HG03439 (cell line): Measurements from ENCODE around the gene HRH1.
"Not testable (repeated sequence)": the region's sequence is repeated elsewhere in the genome, so short reads cannot be mapped to it uniquely, and the experiment has no call there.

Experiments
- ATAC-seq: cut with Tn5 transposase; IDR thresholded peaks from one replicate; pipeline ENCODE4 v1.9.1; 2021; ENCODE audit warnings: mild to moderate bottlenecking, moderate library complexity; ENCODE audit not compliant: unreplicated experiment

HRH1 gene

DNA sequence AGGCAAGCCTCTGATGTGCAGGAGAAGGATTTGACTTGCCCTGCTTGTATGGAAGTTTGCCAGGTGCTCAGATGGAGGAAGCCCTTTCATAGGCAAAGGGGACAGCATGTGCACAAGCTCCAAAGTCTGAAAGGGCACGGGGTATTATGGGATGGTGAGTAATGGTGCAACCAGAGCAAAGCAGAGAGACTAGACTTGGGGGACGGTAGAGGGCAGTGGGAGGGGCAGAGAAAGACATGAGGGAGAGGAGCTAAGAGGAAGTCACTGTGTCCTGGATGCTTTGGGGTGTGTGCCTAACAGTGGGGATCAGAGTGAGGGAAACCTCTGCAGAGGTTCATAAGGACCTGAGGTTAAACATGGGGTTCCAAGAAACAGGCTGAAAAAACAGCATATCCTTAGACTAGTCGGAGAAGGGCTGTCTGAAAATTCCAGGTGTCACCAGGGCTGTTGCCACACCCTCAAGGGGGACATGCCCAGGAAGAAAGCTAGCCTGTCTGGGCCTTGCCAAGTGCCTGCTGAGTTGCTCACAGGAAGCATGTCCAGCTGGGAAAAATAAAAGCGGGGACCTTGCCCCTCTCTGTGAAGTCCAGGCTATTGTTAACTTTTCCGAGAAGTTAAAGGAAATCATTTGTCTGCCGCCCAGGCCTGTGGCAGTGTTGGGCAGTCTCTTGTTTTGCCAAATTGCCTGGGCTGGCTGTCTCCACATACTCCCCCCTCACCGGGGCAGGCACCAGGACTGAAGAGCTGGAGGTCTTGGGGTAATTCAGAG lies 47.1 kb downstream of the HRH1 start:
- no peak for ATAC-seq

DNA sequence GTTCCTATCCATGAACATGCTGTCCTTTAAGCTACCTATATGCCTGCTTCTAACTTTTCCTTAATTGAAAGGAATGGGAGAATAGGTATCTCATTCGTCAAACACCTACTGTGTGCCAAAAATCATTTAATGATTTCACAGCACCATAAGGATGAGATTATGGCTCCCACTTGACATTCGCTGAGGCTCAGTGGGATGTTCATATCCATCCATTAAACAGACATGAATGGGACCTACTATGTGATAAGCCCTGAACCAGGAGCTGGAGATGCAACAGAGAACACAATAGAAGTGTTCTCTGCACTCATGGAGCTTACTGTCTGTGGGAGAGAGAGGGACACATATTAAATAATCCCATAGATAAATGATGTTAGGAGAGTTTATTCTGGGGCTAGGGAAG lies 49.7 kb downstream of the HRH1 start:
- no peak for ATAC-seq

DNA sequence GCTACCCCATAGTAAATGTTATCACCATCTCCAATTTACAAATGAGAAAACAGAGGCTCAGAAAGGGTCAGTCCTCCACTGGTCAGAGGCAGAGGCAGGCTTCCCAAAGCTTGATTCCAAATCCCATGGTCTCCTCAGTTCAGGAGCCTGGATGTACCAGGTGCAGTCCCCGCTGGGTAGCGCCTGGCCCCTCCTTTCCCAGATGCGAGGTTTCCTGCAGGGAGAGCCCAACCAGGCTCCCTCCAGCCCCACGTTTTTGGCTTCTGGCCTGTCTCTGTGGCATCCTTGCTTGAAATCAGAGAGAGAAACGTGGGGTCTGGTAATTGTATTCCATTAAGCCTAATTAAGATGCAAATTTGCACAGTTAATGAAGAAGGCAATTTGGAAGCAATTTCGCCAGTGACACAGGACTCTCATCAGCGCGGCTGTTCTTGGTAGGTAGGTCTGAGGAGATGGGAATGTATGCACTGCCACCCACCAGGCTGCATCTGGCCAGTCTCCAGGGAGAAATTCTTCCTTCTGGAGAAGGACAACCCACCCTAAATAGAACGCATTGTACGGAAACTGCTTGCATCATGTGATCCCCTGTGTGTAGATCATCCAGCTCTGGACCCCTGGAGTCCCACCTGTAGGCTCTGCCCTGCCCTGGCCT lies 50.5 kb downstream of the HRH1 start:
- no peak for ATAC-seq

DNA sequence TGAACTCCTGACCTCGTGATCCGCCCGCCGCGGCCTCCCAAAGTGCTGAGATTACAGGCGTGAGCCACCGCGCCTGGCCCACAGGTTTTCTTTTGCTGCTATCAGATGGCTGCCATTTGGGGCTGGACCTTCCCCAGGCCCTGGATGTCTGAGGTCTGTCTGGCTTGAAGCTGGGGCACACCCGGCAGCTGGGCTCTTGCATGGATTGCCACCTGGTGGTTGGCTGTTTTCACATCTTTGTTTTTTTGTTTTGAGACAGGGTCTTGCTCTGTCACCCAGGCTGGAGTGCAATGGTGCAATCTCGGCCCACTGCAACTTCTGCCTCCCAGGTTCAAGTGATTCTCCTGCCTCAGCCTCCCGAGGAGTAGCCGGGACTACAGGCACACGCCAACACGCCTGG lies 51.6 kb downstream of the HRH1 start:
- not testable (repeated sequence) for ATAC-seq

DNA sequence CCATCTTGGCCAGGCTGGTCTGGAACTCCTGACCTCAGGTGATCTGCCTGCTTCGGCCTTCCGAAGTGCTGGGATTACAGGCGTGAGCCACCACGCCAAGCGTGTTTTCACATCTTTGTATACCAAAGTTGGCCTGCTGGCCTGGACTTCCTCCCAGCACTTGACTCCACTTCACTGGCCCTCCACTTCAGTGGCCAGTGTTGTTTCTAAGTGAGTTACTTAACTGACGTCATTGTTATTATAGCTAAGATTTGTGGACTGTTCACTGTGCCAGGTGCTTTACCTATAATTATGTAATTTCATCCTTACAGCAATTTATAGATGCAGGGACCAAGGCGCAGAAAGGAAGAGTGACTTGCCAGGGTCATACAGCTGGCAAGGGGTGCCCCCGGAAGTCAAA lies 52.0 kb downstream of the HRH1 start:
- ATAC-seq, result no peak

DNA sequence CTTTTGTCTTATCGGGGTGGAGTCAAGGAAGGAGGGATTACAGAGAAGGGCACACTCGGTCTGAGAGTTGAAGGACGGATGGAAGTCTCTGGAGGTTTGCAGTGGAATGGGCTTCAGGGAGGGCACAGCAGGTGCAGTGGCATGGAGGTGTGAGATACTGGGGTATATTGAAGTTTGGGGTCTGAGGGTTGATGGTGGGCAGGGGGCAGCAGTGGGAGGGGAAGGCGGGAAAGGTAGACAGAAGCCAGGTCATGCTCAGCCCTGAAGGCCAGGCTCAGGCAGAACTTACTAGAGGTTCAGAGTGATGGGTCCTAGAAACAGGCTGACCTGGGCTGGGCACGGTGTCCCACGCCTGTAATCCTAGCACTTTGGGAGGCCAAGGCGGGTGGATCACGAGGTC lies 52.7 kb downstream of the HRH1 start:
- ATAC-seq, result no peak

DNA sequence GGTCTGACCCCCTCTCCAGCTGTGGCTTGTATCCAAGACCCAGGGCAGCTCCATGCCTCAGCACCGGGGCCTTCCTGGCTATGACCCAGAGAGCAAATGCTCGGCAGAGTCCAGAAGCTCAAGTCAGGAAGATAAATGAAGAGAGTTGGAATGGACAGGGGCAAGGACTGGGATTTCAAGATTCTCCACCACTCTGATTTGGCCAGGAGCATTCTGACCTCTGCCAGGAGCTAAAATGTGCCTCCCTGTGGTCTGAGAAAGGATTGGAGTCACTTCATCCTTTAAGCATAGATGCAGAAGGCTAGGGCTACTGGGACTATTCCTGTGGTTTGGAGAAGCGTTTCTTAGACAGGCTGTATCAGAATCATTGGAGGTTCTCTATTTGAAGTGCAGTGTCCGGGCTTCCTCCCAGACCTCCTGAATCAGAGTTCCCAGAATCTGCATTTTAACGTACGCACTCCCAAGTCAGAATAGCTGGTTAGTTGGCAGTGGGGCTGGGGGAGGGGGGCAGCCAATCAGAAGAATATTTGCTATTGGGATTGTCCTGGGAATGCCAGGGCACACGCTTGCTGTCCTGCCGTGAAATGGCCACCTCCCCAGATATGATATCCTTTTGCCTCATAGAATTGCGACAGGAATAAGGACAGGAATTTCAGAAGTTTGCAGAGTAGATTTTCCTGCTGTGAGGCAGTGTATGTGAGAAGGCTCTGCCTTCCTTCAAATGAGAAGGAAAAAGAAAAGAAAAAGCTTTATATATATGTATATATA lies 57.4 kb downstream of the HRH1 start:
- ATAC-seq, result no peak

DNA sequence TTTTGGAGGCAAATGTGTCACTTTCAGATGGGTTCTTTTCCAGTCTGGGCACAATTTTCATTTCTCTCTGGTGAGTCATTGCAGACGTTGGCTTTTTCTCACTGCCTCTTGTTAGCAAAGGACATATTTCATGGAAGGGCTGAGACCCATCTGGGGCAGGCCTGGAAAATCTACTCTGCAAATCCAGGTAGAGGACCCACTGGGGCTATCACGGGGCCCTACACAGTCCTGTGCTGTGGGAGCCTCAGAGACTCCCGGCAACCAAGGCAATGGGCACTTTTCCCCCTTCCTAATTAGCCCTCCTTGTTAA lies 58.0 kb downstream of the HRH1 start:
- no peak for ATAC-seq

DNA sequence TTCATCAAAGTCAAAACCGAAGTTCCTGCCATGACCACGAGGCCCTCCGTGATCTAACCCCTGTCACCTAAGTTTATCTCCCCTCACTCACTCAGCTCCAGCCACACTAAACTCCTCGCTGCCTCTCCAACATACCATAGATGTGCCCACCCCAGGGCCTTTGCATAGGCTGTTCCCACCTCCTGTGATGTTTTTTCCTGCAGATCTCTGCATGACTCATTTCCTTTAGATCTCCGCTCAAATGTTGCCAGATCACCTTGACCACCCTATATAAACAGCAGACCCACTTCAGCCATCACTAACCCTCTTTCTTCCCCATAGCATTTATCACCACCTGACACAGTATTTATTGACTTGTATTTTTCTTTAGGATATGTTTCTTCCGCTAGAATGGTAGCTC lies 58.5 kb downstream of the HRH1 start:
- no peak for ATAC-seq

DNA sequence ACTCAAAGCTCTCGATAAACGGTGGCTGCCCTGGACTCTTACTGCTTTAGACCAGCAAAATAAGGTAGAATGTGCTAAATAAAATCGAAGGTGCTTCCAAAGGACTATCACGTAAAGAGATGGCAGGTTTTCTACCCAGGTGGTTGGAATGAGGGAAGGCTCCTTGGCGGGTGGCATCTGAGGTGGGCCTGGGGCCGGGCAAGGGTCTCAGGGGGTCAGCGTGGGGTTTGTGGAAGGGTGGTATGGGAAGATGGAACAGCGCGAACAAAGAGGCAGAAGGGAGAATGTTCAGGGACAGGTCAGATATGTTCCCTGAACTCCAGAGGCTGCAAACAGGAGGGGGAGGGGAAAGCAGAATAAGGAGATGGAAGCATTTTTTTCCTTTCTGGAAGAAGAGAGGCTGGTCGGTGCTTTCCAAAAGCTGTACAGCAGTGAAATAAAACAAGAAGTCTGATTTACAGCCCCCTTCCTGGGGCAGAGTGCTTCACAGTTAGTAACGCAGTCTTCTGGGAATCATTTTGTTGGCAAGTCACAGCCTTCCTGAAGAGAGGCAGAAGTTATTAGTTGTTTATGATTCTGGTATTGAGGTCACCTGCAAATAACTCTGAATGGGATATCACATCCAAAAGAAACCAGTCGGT lies 59.6 kb downstream of the HRH1 start:
- no peak for ATAC-seq

DNA sequence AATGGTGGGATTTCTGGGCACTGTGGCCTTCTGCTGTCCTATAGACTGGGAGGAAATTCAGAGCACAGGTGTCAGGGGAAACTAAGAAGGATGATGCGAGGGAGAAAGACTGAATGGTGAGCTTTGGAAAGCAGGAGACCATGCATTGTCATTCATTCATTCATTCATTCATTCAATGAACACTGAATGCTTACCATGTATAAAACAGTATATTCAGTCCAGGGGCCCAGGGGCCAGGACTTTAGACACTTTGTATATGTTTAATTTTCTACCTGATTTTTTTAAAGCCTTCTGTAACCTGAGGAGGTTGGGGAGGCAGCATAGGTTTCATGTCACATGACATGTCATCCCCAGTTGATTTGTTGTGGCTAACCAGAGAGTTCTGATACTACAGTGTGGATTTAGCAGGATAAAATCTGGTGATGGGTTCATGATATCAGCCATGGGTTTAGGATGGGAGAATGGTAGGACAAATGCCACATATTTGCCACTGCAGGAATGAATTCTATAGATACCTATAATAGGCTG lies 60.2 kb downstream of the HRH1 start:
- ATAC-seq, result no peak

DNA sequence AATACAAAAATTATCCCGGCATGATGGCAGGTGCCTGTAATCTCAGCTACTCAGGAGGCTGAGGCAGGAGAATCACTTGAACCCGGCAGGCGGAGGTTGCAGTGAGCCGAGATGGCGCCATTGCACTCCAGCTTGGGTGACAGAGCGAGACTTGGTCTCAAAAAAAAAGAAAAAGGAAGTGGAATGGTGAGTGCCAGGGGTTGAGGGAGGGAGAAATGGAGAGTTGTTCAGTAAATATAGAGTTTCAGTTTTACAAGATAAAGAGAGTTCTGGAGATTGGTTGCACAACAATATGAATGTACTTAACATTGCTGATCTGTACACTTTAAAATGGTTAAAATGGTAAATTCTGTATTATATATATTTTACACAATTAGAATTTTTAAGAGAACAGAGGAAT lies 63.1 kb downstream of the HRH1 start:
- ATAC-seq, result not testable (repeated sequence)

DNA sequence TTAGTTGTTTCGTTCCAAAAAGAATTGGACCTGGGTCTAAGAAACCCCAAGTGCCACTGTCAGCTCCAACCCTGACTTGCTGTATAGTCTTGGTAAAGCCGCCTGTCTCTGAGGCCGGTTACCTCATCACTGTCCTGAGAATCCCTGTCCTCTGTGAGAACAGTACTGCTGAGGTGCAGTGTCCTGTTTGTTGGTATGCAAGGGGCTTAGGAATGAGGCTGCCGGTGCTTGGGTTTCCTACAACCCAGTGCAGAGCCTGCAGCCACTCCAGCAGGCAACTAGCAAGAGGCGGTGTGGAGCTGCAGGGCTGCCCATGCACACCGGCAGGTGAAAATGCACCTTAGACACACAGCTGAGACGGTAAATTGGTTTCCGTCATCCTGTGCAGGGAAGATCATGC lies 65.9 kb downstream of the HRH1 start:
- no peak for ATAC-seq

DNA sequence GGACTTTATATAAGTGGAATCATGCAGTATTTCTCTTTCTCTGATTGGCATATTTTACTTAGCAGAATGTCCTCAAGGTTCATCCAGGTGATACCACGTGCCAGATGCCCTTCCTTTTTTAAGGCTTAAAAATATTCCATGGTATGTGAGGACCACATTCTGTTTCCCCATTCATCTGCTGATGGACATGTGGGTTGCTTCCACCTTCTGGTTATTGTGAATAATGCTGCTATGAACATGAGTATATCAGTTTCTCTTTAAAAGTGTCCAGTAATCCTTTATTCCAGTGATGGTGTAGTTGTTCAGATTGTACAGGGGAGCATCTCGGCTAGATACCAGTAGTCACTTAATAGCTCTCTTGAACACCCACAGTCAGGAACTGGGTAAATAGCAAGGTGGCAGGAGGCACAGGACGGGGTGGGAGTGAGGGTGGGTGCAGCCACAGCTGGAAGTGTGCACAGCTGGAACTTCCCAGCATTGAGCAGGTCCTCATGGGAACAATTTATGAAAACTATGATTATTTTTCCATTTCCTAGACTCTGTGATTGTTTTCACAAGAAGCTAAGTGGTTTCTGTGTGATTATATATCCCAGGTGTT lies 67.6 kb downstream of the HRH1 start:
- no peak for ATAC-seq

DNA sequence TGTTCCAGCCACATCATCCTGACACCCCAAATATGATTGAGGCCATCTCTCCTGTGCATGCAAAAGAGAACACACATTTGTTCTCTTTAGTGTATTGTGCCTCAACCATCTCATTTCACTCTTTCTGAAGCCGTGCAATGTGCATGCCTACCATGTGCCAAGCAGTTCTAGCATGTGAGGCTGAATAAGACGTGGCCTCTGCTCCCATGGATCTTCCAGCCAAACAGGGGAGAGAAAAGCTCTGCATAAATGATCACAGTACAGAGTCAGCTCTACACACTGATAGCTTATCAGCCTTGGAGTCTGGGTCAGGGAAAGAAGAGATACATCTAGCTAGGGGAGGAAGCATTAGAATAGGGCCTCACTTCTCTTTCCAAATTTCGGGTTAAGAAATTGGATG lies 69.7 kb downstream of the HRH1 start:
- ATAC-seq, result no peak

DNA sequence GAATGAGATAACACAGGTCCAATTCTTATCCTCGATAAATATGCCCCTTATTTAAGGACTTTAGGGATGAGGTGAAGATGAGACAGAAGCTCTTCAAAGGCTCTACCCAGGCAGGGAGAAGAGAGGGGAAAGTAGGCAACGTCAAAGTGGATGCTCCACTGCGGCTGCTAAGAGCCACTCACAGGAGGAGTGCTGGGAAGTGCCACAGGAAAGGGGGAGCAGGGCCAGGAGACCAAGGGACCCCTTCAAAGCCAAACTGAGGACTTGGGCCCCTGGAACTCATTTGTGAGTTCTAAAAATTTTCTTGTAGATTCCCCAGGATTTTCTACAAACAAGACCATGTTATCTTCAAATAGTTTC lies 70.6 kb downstream of the HRH1 start:
- ATAC-seq, result no peak

DNA sequence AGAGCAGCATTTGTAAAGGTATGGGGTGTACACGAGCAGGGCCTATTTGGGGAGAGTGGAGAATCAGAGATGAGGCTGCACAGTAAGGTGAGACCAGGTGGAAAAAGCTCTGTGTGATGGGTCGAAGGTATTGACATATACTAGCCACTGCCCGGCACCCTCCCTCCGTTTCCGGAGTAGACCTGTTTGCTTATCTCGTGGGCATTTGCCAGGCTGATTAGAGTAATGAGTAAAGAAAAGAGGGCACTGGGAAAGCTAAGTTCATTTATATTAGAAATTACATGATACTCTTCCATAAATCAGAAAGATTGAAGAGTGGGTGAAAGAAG lies 71.7 kb downstream of the HRH1 start:
- no peak for ATAC-seq

DNA sequence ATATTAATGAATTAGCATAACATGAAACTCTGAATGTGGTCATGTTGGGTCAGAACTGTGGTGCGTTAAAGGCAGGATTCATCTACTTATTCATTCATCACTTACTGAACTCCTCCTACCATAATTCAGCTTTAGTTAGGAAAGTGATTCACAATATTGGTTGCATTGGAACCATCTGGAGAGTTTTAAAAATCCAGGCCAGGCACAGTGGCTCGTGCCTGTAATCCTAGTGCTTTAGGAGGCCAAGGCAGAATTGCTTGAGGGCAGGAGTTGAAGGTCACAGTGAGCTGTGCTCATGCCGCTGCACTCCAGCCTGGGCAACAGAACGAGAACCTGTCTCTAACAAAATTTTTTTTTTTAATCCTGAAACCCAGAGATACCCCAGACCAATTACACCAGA lies 73.7 kb downstream of the HRH1 start:
- no peak for ATAC-seq

DNA sequence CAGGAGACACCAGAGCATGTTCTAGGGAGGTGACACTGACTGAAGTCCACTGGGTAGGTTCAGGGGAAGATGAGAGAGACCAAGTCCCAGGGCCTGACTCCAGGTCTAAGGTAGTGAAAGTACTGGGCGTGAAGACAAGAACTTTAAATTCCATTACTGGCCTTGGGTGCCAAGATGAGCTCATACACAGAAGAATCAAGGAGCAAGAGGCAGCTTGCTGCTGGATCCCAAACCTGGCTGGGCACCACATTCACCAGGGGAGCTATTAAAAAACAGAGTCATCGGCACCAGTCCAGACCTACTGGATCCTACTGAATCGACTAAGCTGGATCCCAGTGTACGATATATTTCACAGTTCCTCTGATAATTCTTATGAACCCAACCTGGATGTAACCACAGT lies 75.8 kb downstream of the HRH1 start:
- no peak for ATAC-seq

DNA sequence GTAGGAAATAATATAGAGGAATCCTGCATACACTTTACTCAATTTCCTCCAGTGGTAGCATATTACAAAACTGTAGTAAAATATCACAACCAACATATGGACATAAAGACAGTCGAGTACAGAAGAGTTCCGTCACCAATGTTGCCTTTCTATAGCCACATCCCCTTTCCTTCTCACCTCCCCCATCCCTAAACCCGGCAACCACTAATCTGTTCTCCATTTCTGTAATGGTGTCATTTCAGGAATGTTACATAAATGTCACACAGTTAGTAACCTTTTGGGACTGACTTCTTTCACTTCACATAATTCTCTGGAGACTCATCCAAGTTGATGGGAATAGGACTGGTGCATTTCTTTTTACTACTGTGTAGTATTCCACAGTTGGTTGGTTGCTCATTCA lies 76.5 kb downstream of the HRH1 start:
- ATAC-seq, result no peak

DNA sequence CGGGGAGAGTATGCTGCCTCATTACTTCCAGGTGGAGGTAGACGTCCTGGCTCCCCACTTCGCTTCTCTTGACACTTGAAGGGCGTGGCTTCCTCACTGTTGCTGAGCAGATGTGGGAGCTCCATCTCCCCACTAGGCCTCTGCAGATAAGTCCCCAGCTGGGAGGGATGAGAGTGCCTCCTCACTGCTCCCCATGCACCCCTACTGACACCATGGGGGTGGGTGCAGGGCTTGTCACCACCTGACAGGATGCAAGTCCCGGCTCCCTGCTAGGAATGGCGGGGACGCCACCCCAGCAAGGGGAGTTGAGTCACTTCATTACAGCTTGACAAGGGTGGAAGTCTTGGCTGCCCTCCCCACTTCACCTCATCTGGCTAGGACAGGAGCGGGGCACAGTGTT lies 81.1 kb downstream of the HRH1 start:
- no peak for ATAC-seq
